ENCODE results near the gene VAV1.

The VAV1 gene

DNA sequence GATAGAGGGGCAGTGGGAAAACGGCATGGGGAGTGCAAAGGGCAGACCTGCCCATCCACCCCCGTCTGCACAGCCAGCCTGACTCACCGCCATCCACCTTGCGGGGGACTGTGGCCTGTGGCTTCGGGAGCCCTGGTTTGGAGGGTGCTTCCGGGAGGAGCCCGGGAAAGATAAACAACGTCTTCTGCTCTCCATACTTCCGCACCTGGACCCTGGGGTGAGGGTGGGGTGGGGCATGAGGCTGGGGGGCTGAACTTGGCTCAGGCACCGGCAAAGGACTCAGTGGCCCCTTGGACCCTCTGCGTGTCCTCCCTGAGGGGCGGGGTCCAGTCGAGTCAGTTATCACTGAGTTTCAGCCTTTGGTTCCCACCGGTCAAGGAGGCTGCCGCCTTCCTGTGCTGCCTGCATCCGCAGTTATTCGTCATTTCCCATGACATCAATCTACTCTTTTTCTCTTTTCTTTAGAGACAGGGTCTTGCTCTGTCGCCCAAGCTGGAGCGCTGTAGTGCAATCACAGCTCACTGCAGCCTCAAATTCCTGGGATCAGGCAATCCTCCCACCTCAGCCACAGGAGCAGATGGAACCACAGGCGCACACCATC is 38.3 kb upstream of the VAV1 start:
- no peak overlapping the region for H3K4me3 Mint-ChIP-seq
- H3K9me3 Mint-ChIP-seq = no peaks in the 10 kb centered on the region
- no peak overlapping the region for H3K27ac Mint-ChIP-seq
- no peaks in the 10 kb centered on the region for H3K27me3 Mint-ChIP-seq
- H3K4me1 Mint-ChIP-seq = peaks cover 50% of the 10 kb centered on the region
- no peak for ATAC-seq
- H3K36me3 Mint-ChIP-seq = peaks cover 48% of the 10 kb centered on the region

DNA sequence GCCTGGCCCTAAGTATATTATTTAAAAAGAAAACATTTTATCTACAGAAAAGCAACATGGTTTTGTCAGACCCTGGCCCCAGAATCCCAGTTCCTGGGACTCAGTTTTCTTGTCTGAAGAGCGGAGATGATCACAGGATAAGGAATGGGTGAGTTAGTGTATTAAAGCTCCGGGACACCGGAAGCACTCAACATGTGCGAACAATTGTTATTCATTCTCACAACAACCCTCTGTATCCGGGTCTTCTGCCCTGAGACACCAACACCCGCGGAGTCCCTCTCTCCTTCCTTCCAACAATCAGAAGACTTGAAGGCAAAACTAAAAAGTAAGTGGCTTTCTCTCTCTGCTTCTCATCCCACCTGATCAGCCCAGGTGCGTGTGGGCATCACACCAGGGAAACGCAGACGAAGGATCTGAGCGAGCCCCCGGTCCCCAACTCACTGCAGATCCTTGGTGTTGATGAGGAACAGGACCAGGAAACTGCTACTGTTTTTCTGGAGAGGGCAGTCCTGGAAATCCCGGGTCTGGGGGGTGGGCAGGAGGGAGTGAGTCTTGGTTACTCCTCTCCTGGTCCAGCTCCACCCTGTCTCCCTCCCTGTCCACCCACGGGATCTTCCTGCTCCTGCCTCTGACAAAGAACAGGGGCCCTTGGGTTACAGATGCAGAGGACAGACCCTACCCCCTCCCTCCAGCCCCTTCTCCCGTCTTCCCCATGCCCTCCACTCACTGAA is 37.2 kb upstream of the VAV1 start:
- Mint-ChIP-seq H3K27me3 (no peaks in the 10 kb centered on the region), H3K9me3 (no peaks in the 10 kb centered on the region), H3K4me1 (peaks cover 47% of the 10 kb centered on the region), H3K27ac (peak overlapping the region; percentile 91), H3K4me3 (peak overlapping the region; percentile 92), H3K36me3 (peaks cover 41% of the 10 kb centered on the region)
- ATAC-seq = no peak

DNA sequence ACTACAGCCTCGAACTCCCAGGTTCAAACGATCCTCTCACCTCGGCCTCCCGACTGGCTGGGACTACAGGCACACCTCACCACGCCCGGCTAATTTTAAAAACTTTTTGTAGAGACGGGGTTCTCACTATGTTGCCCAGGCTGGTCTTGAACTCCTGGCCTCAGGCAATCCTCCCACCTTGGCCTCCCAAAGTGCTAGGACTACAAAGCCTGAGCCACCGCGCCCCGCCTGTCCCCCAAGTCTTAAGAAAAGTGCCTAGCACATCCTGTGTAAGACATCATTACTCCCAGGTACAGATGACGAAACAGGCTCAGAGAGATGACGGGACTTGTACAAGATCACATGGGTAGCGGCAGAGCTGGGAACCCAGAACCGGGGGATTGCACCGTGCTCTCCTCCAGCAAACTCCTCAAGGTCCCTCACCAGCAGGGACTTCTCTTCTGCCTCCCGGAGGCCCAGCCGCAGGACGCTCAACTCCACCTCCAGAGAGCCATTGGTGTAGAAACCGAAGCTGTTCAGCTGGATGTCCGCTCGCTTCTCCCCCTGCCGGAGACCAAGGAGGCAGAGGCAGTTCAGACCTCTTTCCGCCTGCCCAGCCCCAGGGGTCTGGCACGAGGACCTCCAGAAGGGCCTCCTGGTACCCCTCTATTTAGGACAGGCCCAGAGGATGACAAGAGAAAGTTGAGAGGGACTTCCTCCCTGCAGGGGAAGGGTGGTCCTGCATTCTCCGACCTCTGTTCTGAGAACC is 36.2 kb upstream of the VAV1 start:
- Mint-ChIP-seq H3K27me3 (no peaks in the 10 kb centered on the region), H3K9me3 (no peaks in the 10 kb centered on the region), H3K27ac (peak overlapping the region; percentile 91), H3K4me1 (peaks cover 52% of the 10 kb centered on the region), H3K4me3 (peak overlapping the region; percentile 92), H3K36me3 (peaks cover 39% of the 10 kb centered on the region)
- peak; percentile 19 for ATAC-seq

DNA sequence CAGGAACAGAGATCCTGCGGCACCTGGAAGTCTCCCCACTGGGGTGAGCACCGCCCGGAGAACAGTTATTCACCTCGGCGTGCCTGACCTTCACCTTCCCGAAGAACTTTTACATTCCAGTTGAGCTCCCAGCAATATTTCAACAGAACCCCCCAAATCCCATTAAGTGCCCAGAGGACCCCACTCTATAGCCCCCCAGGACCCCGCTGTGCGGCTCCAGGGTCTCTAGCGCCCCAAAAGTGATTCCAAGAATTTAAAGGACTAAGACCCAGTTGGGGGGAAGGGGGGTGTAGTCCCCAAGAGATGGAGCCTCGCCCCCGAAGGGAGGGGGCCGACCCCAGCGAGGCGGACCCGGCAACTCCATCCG is 35.6 kb upstream of the VAV1 start:
- H3K9me3 Mint-ChIP-seq = no peaks in the 10 kb centered on the region
- ATAC-seq = no peak
- peak overlapping the region; percentile 91 for H3K27ac Mint-ChIP-seq
- no peaks in the 10 kb centered on the region for H3K27me3 Mint-ChIP-seq
- H3K4me1 Mint-ChIP-seq = peaks cover 53% of the 10 kb centered on the region
- H3K4me3 Mint-ChIP-seq = peak overlapping the region; percentile 92
- H3K36me3 Mint-ChIP-seq = peaks cover 34% of the 10 kb centered on the region

DNA sequence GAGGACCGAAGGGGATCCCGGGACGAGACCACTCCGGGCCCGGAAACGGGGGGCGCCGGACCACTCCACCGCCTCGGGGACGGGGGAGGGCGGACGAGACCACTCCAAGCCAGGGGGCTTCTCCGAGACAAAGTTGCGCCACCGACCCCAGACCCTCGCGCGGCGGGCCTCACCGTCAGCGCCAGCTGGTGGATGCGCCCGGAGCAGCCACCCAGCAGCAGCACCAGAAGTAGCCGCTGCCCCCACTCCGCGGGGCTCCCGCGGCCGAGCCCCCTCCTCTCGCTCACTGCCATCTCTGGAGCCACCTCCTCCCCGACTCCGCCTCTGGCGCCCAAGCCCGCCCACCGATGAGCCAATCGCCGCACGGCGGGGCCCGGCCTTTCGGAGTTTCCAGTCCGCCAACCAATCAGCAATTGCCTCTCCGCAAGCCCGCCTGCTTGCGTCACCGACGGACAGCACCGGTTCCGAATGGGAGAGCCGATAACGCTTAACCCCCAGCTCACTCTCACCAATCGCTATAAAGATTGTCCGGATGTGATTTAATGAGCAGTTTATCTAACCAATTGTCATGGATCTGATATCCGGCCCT is 35.1 kb upstream of the VAV1 start, which contains the start of gene GPR108:
Gene GPR108, minus strand, starts transcription at position 297 of the 589 bp plus-strand sequence. Its CDS starts 4 bp downstream, at position 293.
- Mint-ChIP-seq H3K36me3 (peaks cover 30% of the 10 kb centered on the region), H3K4me3 (peak within 1 kb of the TSS; percentile 92), H3K27me3 (no peaks in the 10 kb centered on the region), H3K9me3 (no peaks in the 10 kb centered on the region), H3K4me1 (peaks cover 52% of the 10 kb centered on the region), H3K27ac (peak within 1 kb of the TSS; percentile 91)
- peak; percentile 88 for ATAC-seq

DNA sequence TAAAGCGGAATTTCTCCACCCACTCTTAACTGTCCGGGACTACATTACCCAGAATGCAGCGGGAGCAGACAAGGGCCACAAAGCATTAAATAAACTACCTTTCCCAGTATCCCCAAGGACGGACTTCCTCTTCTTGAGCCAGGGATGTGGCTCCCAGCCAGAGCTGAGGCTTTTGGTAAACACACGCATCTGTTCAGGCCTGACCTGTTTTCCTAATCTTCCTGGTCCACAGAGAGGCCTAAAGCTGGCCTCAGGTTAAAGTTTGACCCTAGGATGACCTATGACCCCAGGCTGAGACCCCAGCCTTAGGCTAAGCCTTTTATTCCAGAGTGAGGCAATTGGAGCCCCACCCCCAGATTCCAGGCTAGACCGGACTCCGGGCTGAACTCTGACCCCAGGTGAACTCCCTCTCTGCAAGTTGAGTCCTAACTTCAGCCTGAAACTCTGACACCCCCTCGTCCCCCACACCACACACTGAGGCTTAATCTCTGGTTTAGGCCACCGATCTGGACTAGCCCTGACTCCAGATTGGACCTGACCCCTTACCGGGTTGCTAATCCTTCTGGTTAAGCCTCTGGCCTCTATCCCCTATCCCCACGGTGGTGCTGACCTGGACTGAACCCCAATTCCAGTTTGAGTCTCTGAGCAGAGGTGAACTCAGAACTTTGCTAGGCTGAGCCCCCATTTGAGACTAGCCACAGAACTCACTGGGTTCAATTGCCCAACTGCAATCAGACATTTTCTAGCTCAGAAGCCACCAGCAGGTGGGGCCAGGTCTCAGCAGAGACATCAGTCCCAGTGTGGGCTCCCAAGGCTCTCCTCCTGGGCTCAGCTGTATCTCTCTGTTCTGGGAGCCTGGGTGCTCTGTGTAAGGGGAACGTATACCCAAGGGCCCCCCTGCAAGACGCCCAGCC is 34.4 kb upstream of the VAV1 start:
- no peaks in the 10 kb centered on the region for H3K27me3 Mint-ChIP-seq
- peak; percentile 47 for ATAC-seq
- H3K27ac Mint-ChIP-seq = peak overlapping the region; percentile 91
- H3K36me3 Mint-ChIP-seq = peaks cover 30% of the 10 kb centered on the region
- H3K9me3 Mint-ChIP-seq = no peaks in the 10 kb centered on the region
- H3K4me3 Mint-ChIP-seq = peak overlapping the region; percentile 92
- H3K4me1 Mint-ChIP-seq = peaks cover 47% of the 10 kb centered on the region

DNA sequence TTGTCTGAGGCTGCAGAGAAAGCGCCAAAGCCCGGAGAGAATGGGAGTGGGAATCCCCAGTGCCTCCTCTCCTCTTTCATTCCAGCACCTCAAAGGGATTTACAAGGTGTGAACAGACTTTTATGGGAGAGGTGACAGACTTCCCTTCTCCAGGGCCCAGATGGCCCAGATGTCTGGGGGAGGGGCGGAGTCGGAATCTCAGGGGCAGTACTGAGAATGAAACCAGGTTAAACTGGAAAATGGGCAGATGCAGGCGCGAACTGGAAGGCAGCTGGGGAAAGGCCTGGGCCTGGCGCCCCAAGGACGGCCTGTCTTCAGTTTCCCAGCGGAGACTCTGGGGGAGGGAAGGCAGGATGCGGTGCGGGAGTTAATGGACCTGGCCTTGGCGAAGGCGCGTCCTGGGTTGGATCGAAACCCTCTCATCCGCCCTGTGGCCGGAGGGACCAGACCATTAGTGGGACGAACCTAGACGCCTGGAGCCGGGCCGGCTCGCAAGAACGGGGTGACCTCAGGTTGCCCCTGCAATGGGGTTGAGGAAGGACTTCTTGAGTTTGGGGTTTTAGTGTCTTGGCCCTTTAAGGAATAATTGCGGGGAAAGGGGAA is 33.6 kb upstream of the VAV1 start:
- Mint-ChIP-seq H3K9me3 (no peaks in the 10 kb centered on the region), H3K4me3 (peak overlapping the region; percentile 92), H3K27ac (peak overlapping the region; percentile 91), H3K36me3 (peaks cover 30% of the 10 kb centered on the region), H3K4me1 (peaks cover 49% of the 10 kb centered on the region), H3K27me3 (no peaks in the 10 kb centered on the region)
- ATAC-seq = no peak

DNA sequence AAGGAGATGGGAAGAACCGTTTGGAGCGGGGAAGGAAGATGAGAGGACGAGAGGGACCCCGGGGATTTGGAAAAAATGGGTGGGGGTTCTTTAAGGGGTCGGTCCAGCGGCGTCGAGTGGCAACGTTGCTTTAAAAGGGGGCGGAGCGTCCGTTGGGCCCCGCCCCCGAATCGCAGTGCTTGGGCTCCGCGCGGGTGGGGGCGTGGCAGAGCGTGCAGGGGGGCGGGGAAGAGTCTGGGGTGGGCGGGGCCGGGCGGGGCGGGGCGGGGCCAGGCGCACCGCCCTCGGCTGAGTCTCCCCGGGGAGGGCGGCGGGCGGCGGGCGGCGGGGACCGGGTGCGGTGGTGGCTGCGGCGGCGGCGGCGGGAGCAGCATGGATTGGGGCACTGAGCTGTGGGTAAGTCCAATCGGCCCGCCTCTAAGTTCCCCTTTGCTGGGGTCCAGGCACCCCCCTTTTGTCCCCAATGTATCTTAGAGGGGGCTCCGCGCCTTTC is 33.1 kb upstream of the VAV1 start, which contains the start of gene TRIP10:
Gene TRIP10, plus strand, starts transcription at position 291 of the 493 bp plus-strand sequence. Its CDS starts 82 bp downstream, at position 373.
- H3K4me1 Mint-ChIP-seq = peaks cover 51% of the 10 kb centered on the region

DNA sequence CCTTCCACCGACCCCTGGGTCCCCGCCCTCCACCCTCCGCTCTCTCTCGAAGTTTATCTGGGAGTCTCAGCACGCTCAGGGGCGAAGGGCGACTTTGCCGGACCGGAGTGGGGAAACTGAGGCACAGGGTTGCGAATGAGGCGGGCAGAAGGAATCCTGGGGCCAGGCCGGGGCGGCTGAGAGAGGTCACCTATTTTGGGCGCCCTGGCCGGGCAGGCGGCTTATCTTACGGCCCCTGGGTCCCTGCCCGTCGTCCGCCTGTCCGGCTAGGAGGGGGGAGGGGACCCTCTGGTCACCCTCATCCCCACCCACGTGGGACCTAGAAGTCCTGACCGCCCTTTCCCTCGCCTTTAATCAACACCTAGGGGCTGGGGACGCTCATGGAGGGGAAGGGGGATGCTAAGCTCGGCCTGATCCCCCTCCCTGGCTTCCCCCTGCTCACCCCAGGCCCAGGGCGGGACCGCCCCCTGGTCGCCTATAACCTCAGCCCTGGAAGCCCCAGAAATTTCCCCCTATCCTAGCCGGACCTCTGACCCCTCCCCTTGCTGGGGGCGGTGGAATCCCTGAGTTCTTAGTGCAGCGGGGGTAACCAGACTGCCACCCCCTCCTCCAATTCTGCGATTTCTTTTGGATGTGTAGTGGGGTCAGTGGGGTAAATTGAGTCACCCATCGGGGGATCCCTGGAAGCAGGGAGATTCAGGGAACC is 32.5 kb upstream of the VAV1 start:
- Mint-ChIP-seq H3K36me3 (peaks cover 31% of the 10 kb centered on the region), H3K4me3 (peak overlapping the region; percentile 89), H3K9me3 (no peaks in the 10 kb centered on the region), H3K4me1 (peaks cover 49% of the 10 kb centered on the region), H3K27ac (peak overlapping the region; percentile 91), H3K27me3 (no peaks in the 10 kb centered on the region)
- no peak for ATAC-seq

More for the DNA sequence above, 33.1 kb upstream of the VAV1 start, which contains the start of gene TRIP10:
- Mint-ChIP-seq H3K4me3 (peak within 1 kb of the TSS; percentile 92), H3K27ac (peak within 1 kb of the TSS; percentile 91), H3K36me3 (peaks cover 30% of the 10 kb centered on the region), H3K9me3 (no peaks in the 10 kb centered on the region), H3K27me3 (no peaks in the 10 kb centered on the region)
- peak; percentile 10 for ATAC-seq

DNA sequence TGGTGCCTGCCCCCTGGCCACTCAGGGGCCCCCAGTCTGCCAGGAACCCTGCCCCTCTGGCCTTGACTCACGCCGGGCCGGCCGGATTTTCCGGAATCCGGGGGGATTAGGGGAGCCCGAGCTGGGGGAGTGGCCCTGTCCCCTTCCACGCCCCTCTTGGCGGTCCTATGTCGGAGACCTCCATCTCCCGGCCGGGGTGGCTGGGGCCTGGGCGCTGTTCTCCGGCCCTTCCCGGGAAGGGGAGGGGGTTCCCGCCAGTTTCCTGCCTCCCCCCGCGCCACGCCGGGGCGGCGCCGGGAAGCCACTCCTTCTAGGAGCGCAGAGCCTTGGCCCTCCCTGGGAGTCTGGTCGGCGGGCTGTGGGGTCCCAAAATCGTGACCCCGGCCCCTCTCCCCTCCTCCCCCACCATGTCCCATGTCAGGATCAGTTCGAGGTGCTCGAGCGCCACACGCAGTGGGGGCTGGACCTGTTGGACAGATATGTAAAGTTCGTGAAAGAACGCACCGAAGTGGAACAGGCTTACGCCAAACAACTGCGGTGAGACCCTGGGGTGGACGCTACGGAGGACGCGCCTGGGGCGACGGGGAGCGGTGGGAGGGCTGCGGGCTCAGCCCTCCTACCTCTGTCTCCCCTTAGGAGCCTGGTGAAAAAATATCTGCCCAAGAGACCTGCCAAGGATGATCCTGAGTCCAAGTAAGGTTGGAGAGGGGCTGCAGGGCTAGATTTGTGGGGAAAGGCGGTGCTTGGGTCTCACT is 31.7 kb upstream of the VAV1 start:
- Mint-ChIP-seq H3K27ac (peak overlapping the region; percentile 91), H3K27me3 (no peaks in the 10 kb centered on the region), H3K36me3 (peaks cover 38% of the 10 kb centered on the region), H3K4me1 (peaks cover 50% of the 10 kb centered on the region), H3K4me3 (peak overlapping the region; percentile 89), H3K9me3 (no peaks in the 10 kb centered on the region)
- peak; percentile 3 for ATAC-seq

DNA sequence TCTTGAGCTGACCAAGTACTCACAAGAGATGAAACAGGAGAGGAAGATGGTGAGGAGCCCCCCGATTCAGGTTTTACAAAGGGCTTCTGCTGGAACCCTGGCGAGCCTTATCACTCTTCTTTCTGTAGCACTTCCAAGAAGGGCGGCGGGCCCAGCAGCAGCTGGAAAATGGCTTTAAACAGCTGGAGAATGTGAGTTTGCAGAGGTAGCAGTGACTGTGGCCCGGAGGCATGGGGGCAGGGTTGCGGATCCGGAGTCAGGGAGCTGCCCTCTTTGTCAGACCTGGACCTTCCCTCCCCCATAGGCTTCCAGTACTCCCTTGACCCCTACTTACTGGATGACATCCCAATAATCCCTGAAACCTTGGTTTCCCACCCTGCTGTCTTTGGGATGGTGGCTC is 29.4 kb upstream of the VAV1 start:
- H3K36me3 Mint-ChIP-seq = peaks cover 54% of the 10 kb centered on the region
- no peak overlapping the region for H3K4me3 Mint-ChIP-seq
- no peaks in the 10 kb centered on the region for H3K9me3 Mint-ChIP-seq
- H3K27ac Mint-ChIP-seq = no peak overlapping the region
- no peaks in the 10 kb centered on the region for H3K27me3 Mint-ChIP-seq
- peaks cover 35% of the 10 kb centered on the region for H3K4me1 Mint-ChIP-seq
- ATAC-seq = no peak

DNA sequence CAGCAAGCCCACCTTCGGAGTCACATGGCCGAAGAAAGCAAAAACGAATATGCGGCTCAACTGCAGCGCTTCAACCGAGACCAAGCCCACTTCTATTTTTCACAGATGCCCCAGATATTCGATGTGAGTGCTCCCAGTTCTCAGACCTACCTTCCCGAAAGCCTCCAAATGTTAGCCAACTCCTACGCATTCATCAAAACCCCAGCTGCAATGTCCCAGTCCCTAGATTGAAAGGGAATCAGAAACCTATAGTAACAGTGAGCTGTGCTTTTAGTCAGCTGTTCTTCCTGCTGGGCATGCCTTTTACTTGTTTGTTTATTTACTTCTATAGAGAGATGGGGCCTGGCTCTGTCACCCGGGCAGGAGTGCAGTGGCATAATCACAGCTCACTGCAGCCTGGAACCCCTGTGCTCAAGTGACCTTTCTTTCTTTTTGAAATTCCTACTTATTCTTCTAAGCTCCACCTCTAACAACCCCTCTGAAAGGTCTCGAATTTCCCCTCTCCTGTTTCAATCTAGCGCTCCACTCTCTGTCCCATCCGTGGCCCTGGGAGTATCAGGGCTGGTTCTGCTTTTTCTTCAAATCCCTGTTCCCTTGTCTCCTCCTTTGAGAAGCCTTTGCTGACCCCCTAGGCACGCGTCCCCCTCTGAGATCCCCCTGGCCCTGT is 28.7 kb upstream of the VAV1 start:
- no peak overlapping the region for H3K4me3 Mint-ChIP-seq
- no peak for ATAC-seq
- peaks cover 58% of the 10 kb centered on the region for H3K36me3 Mint-ChIP-seq
- H3K9me3 Mint-ChIP-seq = no peaks in the 10 kb centered on the region
- H3K4me1 Mint-ChIP-seq = peaks cover 27% of the 10 kb centered on the region
- H3K27ac Mint-ChIP-seq = peak overlapping the region; percentile 56
- H3K27me3 Mint-ChIP-seq = no peaks in the 10 kb centered on the region
